Activated CD4-positive, alpha-beta T cell treated with anti-CD3 and anti-CD28 coated beads for 48 hours (primary cell): ENCODE data around the gene IGF2R.
"Not testable (repeated sequence)": the region's sequence is repeated elsewhere in the genome, so short reads cannot be mapped to it uniquely, and the experiment has no call there.

Experiments
- DNase-seq: peaks from one replicate; pipeline ENCODE4 v3.0.0-alpha.2; 2020

The IGF2R gene

DNA sequence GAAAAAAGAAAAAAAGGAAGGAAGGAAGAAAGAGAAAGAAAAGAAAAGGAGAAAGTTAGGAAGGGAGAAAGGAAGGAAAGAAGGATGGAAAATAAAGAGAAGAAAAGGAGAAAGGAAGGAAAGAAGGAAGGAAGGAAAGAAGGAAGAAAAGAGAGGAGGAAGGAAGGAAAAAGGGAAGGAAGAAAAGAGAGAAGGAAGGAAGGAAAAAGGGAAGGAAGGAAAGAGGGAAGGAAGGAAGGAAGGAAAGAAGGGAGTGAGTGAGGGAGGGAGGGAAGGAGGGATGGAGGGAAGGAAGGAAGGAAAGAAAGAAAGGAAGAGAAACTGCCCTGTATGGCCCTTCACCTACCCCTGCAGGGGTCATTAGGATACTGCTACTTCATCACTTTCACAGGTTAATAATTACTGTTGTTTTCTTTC is 12.9 kb upstream of the IGF2R start:
- DNase-seq: no peak

DNA sequence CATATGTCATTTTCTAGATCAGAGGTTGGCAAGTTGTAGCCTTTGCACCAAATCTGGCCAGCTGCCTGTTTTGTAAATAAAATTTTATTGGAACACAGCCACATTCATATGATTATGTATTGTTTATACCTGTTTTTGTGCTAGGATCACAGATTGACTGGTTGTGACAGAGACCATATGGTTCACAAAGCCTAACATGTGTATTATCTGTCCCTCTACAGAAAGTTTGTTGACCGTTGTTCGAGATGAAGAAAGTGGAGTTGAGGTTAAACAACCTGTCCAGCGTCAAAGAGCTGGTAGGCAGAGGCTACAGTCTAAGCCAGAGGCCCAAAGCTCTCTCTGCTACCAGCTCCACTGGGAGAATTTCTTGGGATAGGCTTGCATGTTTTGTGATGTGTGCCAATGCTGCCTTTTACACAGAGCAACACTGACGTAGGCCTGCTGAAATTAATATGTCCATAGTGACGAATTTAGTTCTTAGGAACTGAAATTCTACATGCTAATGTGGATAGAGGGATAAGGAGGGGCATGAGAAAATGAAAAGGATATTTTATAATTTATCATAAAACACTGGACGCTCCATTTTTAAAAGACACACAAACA is 11.7 kb upstream of the IGF2R start:
- no peak for DNase-seq

DNA sequence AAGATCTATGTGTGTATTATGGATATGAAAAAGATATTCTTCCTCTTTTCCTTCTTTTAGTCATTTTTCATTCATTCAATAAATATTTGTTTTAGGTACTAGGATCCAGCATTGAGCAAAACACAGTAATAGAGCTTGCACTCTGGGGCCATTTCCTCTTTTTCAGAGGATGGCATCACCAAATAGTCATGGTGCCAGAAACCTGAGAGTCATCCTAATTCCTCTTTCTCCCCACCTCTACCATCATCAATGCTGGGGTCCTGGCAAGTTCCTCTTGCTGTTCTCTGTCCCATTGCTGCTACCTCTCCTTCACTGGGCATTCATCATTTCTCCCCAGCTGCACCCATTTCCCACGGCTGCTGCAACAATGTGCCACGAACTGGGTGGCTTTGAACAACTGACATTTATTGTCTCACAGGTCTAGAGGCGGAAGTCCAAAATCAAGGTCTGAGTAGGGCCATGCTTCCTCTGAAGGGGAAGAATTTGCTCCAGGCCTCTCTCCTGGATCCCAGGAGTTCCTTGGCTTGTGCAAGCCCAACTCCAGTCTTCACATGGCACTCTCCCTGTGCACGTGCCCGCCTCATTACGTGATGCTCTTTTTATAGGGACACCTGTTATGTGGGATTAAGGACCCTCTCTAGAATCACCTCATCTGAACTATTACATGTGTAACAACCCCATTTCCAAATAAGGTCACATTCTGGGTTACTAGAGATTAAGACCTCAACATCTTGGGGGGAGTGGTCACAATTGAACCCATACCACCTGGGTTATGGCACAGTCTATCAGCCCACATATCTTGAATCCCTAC is 9.5 kb upstream of the IGF2R start:
- DNase-seq: no peak

DNA sequence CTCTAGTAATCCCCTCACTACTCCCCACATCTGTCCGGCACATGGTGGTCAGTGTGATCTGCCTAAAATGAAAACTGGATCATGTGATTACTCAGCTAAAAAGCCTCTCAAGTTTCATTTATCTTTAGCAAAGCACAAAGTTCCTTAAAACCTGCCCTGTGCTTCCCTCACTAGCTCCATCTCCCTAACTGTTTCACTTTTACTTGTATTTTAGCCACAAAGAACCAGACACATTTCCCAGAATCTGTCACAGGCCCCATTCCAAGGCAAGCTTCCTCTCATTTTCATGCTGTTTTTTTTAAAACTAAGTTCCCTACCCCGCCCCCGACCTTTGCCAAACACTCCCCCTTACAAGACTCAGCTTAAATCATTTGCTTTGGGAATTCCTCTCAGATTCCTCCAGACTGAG is 8.9 kb upstream of the IGF2R start:
- DNase-seq: no peak

DNA sequence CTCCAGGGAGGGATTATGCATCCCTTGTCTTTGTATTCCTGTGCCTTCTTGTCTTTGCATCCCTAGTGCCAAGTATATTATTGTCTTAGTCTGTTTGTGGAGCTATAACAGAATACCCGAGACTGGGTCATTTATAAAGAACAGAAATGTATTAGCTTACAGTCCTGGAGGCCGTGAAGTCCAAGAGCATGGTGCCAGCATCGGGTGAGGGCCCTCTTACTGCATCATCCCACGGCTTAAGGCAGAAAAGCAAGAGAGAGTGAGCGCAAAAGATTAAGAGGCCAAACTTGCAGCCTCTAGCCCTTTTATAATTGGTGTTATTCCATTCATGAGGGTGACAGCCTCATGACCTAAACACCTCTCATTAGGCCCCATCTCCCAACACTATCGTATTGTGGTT is 8.4 kb upstream of the IGF2R start:
- no peak for DNase-seq

DNA sequence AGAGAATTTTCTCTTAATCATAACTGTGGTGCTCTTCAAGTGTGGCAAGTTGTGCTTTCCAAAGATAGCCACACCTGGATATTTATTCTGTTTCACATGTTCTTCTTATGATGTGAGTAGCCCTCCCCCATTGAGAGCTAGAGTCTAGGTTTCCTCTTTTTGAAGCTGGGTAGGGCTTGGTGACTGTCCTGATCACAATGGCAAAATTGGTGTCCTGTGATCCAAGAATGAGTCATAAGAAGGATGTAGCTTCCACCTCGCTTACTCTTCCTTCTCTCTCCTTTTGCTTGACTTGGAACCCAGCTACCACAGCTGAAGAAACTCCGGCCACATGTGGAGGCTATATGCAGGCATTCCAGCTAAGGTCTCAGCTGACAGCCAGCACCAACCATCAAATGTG is 7.4 kb upstream of the IGF2R start:
- DNase-seq: no peak

DNA sequence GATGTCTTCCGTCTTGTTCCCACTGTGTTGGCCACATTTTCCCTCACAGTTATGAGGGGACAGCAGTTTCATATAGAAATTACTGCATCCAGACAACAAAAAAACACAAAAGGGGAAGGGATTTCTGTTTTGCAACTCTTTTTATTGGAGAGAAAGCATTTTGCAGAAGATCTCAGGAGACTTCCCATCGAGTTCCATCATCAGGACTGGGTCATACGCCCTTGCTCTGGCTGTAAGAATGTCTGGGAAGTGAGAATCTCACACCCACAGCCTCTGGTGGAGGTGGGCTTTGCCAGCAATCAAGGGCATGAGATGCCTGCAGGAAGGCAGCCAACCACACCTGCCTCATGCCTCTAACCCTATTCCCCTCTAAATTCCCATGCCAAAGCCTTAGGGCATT is 5.8 kb upstream of the IGF2R start:
- no peak for DNase-seq

DNA sequence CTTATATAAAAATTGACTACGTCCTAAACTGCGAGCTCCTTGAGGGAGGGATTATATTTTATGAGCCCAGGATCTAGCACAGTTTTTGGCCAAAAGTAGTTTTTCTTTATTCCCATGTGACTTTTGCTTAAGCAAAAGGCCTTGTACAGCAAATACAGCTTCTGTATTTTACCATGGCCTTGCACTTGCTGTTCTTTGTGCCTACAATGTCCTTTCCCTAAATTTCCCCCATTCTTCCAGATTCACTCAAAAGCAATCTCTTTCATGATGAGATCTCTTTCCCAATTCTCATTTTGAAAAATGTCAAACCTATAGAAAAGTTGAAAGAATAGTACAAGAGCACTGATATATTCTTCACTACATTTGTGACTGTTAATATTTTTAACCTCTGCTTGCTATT is 4.8 kb upstream of the IGF2R start:
- DNase-seq: no peak

DNA sequence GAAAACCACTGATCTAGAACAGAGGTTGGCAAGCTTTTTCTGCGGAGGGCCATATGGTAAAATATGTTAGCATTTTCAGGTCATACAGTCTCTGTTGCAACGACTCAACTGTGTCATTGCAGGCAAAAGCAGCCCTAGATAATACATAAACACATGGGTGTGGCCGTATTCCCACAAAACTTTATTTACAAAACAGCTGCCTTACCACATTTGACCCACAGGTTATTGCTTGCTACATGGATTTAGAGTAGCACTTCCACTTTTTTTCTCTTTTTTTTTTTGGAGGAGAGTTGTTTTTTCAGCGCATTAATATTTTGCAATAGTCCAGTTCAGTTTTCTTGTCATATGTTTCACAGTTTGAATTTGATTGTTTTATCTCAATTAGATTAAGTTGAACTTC is 2.5 kb upstream of the IGF2R start:
- DNase-seq: no peak

DNA sequence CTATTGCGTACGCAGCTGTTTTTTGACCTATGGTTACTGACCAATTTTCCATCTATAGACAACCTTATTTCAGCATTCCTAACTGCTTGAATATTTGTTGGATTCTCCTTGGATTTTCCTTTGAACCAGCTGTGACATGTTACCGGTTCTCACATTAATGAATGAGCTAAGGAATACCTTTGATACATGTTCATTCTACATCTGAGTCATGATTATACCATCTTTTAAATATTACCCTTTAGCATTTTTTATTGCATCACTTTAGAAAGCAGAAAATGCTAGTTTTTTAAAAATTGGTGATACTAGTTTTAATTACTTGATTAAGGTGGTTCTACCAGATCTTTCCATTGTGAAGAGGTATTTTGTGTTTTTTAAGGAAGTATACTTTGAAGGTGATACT is 1.9 kb upstream of the IGF2R start:
- no peak for DNase-seq

DNA sequence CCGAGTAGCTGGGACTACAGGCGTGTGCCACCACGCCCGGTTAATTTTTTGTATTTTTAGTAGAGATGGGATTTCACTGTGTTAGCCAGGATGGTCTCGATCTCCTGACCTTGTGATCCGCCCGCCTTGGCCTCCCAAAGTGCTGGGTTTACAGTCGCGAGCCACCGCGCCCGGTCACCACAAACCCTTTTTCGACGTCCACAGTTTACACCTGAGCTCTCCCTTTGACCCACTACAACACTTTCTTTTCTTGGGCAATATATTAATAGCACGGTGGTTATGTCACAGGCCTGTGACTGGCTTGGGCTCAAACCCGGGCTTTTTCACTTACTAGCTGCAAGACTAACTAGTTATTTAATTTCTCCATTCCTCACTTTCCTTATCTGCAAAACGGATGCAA is 1.3 kb upstream of the IGF2R start:
- not testable (repeated sequence) for DNase-seq

DNA sequence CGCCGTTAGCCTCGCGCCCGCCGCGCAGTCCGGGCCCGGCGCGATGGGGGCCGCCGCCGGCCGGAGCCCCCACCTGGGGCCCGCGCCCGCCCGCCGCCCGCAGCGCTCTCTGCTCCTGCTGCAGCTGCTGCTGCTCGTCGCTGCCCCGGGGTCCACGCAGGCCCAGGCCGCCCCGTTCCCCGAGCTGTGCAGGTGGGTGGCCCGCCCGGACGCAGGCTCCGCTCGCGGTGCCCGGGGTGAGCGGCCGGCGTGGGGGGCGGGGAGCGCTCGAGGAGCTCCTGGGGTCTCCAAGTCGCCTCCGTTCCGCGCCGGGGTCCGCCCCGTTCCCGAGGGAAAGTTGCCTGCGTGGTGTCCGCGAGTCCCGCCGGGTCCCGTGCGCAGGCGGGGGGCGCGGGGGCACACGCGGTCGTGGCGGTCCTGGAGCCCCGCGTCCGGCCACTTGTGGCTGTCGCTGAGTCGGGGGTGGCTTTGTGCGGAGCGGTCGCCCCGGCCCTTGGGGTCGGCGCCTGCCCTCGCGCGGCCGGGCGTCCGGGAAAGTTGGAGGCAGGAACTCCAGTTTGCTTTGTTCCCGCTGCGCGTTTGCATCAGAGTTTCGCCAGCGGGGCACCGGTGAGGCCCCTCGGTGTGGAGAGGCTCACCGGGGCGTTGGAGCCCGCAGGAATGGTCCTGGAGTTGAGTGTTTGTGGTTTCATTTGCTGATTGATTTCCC is 476 bp downstream of the IGF2R start:
- peak; percentile 40 for DNase-seq

DNA sequence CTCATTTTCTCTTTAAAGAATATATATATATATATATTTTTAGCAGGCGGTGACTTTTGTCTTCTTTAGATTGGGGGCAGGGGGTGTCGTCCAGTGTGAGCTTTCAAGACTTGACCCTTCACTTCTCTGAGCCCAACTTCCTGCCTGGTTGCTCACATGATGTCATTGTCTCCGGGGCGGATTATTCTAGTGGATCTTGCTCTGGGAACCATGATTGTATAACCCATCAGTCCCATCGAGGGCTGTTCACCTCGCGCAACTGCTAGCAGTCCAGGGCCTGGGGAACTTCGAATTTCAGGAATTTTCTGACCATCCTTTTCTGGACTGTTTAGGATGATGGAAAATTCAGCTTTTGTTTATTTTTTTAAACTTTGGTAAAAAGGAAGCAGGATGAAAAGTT is 1.0 kb downstream of the IGF2R start:
- peak; percentile 39 for DNase-seq

DNA sequence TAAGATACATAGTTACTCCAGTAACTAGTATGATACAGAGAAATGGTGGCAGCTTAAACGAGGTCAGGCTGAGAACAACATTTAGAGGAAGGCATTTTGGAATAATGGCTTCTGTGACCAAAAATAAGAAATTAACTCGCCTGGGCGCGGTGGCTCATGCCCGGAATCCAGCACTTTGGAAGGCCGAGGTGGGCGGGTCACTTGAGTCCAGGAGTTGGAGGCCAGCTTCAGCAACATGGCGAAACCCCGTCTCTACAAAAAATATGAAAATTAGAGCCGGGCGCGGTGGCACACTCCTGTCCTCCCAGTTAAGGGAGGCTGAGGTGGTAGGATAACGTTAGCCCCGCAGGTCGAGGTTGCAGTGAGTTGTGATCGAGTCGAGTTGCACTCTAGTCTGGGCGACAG is 1.8 kb downstream of the IGF2R start:
- no peak for DNase-seq

DNA sequence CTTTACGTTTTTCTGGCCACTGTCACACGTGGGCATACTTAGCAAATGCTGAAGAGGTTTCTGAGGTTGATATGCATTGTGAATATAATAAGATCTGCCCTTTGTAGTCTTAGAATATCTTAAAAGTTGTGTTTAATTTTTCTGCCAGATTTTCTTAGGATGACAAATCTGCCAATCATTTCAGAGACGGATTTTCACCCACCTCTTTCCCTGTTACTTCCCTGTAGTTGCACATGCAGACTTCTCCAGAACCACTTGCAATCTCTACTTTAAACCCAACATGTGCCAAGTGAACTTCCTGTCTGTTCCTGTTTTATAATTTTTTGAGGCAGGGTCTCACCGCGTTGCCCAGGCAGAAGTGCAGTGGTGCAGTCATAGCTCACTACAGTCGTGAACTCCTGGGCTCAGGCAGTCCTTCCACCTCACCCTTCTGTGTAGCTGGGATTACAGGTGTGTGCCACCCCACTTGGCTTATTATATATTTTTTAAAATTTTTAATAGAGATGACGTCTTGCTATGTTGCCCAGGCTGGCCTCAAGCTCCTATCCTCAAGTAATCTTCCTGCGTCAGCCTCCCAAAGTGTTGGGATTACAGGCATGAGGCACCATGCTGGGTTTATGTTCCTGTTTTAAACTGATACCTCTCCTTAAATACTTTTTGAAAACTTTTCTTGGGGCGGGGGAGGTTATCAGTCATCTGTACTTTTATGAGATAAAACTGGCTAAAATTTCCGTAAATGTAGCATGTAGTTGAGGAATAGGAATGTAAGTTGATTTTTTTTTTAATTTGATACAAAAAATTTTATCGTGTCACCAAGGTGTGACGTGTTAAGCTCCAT is 2.7 kb downstream of the IGF2R start:
- DNase-seq: no peak

DNA sequence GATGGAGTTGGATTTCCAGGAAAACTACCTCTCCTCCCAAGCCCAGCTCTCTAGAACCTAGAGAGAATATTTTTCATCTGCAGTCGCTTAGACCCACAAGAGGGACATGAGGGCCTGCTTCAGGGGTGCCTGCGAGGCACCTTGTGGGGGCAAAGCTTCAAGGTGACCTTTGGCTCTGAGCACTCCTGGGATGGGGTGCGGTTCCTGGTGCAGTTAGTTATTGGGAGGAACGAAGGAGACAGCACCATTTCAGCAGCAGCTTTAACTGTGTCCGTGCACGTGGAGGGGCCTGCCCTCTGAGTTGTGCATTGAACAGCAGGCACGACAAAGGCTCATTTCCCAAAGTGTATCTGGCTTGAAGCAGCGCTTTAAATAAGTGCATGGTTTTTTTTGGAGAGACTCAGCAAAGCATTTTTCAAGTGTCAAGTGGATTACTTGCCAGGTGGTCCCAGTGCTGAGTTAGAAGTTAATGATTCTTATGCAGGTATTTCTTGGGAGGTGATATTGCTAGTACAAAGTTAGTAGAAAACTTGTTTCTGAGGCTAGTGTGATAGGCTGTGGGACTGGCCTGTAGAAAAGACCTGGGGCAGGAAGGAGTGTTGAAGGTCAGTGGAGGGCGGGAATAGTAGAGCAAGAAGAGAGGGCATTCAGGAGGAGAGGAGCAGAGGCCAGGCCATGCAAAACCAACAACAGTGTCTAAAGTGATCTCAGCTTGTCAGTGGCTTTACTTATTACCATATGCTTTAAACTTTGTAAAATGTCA is 3.8 kb downstream of the IGF2R start:
- no peak for DNase-seq

DNA sequence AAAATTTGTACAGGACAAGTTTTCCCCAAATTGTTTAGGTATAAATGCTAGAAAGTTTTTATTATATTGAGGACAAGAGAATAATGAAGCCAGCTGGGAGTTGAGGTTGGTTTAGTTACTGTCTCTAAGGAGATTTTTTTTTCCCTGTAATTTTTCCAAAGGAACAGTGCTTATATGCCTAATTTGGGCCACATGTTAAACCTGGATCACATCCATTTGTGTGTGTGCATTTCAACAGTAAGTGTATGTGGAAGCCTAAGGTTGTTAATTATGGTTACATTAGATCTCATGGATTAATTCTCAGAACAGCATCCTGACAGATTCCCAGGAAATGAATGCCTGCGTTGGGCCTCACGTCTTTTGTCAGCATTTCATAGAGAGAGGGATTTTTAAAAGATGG is 4.5 kb downstream of the IGF2R start:
- no peak for DNase-seq

DNA sequence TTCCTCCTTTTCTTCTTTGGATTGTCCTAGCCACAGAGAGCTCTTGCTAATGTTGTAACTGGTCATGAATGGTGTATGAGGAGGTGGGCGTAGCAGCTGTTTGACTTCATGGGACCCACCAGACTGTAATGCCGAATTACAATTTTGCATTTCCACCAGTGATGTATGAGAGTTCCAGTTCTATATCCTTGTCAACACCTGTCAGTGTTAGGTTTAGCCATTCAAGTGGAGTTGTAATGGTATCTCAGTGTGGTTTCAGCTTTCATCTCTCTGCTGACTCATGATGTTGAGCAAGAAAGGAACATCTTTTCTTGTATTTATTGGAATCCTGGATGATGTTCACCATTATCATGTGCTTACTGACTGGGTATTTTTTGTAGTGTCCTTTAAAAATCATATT is 5.1 kb downstream of the IGF2R start:
- DNase-seq: no peak

DNA sequence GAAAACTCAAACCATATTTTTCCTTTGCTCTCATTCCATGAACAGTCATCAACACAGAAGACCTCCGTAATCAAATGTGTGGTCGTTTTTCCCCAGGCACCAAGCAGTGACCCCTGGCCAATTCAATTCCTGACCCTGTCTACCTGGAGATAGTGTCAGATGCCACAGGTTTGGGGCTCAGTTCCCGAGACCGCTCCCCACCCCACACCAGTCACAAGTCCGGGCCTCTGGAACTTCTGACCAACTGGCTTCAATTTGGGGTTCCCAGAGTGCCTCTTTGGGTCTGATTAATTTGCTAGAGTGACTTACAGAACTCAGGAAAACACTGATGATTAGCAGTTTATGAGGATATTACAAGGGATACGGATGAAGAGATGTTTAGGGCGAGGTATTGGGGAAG is 6.0 kb downstream of the IGF2R start:
- no peak for DNase-seq

DNA sequence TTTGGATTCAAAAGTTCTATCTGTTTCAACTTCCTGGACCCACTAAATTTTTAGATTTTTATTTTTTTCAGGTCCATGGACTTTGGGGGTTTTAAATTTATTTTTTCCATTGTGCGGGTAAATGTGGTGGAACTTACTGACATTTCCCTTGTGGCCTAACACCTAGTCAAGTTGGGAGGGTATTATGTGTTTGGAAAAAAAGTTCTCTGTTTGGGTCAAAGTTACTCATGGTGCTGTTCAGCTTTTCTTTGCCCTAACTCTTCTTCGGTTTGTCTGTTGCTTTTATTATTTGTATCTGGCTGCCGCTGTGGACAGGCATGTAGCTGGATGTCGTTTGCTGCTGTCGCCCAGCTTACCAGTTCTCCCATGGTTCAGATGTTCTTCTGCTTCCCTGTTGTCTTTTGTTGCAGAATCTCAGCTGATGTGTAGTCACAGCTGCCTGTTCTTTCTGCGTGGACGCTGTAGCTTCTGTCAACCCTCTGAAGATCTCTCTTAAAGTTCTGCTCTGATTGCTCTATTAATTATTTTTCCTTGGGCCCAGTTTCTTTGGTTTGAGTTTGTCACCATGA is 7.9 kb downstream of the IGF2R start:
- DNase-seq: no peak

DNA sequence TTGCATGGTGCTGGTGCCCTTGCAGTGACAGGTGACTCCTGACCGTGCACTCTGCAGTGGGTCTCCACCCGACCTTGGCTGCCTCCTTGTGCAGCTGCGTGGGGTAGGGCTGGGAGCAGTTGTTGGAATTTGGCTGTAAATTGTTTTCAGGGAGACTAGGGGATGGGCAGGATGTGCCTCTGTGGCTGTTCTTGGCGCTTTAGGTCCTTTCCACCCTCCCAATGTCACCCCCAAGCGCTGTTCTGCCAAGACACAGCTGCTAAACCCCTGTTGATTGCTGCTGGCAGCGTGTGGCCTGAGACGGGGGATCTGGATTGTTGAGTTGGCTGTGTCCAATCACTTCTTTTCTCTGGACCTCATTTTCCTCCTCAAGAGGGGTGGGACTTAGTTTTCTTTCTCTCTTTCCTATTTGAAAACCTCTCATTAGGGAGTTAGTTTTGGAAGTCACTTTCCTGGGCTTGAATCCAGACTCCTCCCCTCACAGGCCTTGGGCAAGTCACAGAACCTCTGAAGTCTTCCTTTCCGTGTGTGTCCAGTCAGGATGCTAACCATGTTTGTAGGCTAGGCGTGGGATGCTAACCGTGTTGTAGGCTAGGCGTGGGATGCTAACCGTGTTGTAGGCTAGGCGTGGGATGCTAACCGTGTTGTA is 8.5 kb downstream of the IGF2R start:
- no peak for DNase-seq

DNA sequence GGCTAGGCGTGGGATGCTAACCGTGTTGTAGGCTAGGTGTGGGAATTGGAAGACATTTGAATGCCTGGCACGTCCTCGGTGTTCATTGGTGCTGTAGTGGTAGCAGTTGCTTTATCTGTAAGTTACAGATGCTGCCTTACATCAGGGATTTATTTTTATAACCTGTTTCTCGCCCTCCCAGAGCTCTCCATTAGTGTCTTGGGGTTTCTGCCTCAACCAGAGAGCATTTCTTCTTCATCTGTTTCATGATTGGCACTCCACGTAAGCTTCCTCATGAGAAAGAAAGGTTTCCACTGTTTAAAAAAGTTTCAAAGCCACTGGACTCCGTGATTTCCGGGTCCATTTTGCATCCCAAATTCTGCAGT is 9.0 kb downstream of the IGF2R start:
- DNase-seq: no peak
